GM21447 (cell line): ENCODE measurements around the gene SAMD5.

Experiments used
- ATAC-seq: cut with Tn5 transposase; IDR thresholded peaks from one replicate; pipeline ENCODE4 v1.9.1; 2021; ENCODE audit not compliant: unreplicated experiment

SAMD5 gene

DNA sequence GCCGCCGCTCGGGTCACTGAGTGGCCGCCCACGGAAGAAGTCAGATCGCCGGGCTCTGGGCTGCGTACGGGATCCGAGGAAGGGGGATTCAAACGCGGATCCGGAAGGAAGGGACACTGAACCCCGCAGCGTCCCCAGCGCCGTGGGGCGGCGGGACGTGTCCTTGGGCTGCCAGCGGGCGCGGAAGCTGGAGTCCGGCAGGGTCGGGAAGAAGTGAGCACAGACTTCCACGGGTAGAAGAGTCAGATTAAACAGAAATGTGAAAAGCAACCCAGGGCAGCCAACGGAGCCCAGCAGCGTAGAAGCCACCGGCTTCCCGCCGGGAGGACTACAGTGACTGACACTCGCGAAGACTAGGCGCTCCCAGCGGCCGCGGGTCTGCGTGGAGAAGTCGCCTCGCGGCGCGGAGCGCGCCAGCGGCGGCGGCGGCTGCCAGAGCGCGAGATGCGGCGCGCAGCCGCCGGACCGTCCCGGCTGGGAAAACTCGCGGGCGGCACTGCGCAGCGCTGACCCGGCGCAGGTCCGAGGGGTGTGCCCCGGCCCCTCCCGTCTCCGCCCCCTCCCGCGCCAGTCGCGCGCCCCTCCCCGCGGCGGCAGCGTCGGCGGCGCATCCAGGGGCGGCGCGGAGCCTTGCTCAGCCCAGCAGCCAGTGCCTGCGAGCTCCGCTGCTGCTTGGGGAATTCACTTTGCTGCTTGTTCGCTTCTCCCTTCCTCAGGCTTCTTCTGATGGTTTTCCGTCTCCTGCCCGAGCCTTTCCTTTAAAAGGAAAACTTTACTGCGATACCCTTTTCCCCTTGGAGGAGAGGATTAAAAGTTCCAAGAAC is at the start of gene SAMD5:
Gene SAMD5, plus strand, starts transcription at position 649 of the 824 bp plus-strand sequence. CDS start 239 bp downstream, outside the sequence.
- peak; percentile 54 for ATAC-seq

- ATAC-seq, result no peak
Measured at GRCh38 chr6:147459780-147460179, 48.7 kb upstream of the SAMD5 start.

DNA sequence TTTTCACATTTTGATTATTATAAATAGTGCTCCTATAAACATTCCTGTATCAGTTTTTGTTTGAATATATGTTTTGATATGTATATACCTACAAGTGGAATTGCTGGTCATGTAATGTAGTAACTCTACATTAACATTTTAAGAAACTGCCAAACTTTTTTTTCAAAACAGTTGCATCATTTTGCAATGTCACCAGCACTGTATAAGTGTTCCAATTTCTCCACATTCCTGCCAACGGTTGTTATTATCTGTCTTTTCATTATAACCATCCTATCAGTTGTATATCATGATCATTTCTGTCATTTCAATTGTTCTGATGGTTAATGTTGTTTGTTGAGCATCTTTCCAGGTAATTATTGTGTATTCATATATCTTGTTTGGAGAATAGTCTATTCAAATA is 44.8 kb upstream of the SAMD5 start:
- no peak for ATAC-seq

GRCh38 chr6:147467428-147467827 is 41.1 kb upstream of the SAMD5 start:
- ATAC-seq, result no peak

DNA sequence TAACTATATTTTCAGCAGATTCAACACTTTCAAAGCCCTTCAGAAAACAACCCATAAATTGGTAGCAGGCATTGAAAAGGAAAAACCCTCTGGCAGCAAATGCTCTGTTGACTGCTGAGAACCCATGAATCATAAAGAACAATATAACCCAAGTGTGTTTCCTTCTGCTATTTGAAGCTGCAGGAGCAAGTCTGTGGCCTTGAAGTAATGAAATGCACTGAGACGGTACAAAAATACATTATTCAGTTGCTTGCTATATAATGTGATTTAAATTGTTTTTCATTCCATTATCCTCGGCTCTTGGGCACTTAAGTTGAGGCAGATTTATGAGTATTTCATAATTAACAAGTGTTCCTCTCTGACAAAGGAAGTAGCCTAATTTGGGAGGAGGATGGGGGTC is 40.6 kb upstream of the SAMD5 start:
- ATAC-seq, result no peak

DNA sequence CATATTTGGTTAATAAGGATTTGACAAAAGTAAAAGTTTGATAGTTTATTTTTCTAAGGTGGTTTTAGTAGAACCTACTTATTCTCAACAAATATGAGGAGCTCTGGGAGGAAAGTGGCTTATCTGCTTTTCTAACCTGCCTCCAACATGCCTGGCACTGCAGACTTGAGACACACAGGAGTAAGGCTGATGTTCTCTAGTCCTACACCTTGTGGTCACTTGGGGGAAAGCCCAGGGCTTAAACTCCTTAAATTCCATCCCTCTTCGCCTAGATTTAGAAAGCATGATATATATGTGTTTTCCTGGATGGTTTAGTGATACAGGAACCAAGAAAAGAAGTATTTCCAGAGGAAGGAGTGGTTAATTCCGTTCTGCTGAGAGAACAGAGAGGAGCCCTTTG is 39.9 kb upstream of the SAMD5 start:
- no peak for ATAC-seq

- ATAC-seq, result no peak
Measured at GRCh38 chr6:147479857-147480256, 28.6 kb upstream of the SAMD5 start.

GRCh38 chr6:147486683-147487082 is 21.8 kb upstream of the SAMD5 start:
- ATAC-seq, result no peak

- ATAC-seq, result no peak
Measured at GRCh38 chr6:147497472-147497871, 11.0 kb upstream of the SAMD5 start.

DNA sequence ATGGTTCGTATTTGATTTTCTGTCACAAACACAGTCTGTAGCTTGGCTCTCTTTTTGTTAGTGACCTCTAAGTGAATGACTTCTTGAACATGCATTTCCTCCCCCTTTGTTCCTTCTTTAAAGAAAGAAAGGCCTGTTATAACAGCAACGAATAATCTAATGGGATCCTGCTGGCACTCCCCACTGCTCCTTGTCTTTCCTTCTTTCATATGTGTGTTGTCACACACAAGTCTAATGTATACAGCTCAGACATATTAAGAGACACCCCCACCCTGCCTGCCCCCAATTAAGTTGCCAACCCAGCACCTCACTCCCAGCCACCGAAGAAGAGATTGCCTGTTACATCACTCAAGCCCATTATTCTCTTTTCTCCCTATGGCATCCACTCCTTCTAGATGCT is 4.9 kb upstream of the SAMD5 start:
- no peak for ATAC-seq

DNA sequence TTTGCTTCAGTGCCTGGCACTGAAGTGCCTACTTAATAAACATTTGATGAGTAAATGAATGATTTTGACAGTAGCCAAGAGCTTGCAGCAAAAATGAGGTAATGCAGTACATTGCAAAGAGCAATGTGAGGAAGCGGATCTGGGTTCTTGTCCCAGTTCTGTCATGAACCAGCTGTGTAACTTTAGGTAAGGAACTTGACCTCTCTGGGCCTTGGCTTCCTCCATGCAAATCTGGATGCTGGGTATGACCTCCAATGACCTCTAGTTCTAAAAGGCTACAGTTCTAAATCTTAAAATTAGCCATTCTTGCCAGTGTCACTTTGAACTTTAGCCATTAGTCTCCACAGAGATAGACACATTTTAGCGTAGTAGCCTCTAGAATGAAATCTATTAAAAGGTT is 3.6 kb upstream of the SAMD5 start:
- ATAC-seq, result no peak

- ATAC-seq, result no peak
Measured at GRCh38 chr6:147506704-147507114, 1.8 kb upstream of the SAMD5 start.

- ATAC-seq, result no peak
Measured at GRCh38 chr6:147507162-147508041, 1.1 kb upstream of the SAMD5 start.

GRCh38 chr6:147508866-147509608 is 547 bp downstream of the SAMD5 start:
- ATAC-seq, result peak; percentile 22

DNA sequence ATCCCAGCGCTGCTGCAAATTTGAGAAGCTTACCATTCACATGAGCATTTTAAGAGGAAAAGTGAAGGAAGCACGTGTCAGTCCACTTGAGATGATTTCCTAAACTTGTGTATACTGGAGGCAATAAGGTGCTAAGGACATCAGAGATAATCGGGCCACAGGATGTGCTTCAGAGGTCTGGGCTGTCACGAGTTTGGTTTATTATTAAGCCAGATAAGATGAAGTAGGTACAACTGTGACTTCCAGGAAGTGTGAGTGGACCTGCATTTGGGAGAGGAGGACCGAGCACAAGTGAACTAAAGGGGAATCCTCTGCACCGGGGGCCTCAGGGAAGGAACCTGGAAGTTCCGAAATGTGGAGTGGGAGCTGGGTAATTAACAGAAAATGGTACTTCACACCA is 1.4 kb downstream of the SAMD5 start:
- peak; percentile 56 for ATAC-seq

DNA sequence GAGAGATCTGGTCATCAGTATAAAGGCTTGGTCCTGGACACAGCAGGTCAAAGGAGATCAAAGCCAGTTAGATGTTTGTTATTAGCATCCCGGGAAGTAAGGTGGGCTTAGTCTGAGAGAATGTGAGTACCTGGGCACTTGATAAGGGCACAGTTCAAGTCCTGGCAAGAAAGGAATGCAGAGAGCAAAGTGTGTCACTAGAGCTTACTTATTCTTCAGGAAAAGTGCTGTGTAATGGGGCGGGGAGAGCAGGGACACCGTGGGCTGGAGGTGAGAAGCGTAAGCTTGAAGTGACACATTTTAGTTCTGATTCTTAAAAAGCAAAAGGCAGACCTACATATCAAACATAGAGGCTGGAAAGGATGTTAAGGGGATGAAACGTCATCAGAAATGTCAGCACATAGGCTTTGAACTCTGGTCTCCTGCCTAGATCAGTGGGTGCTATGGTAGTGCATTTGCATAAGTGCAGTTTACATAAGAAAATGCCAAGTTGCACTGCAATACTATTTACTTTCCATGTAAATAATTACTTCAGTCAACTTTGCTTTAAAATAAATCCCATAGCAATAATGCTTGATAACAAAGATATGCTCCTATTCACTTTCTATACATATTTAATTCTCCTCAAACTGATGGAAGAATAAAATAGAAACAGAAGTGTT is 2.6 kb downstream of the SAMD5 start:
- no peak for ATAC-seq

DNA sequence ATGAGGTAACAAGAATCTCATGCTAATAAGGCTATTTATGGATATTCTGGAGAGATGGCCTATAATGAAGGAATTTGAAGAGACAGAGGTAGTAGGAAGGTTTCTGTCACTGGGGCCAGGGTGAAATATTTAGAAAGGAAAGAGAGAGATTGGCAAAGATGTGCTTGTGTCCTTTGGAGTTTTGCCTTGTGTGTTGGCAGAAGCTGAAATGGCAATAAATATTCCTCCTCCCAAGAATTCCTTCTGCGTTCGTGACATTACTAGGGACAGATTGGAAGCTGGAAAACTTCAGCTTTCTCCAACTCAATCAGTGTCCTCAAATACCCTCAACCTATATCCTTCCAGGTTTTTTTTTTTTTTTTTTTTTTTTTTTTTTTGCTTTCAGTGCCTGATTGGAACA is 6.3 kb downstream of the SAMD5 start:
- ATAC-seq, result no peak

DNA sequence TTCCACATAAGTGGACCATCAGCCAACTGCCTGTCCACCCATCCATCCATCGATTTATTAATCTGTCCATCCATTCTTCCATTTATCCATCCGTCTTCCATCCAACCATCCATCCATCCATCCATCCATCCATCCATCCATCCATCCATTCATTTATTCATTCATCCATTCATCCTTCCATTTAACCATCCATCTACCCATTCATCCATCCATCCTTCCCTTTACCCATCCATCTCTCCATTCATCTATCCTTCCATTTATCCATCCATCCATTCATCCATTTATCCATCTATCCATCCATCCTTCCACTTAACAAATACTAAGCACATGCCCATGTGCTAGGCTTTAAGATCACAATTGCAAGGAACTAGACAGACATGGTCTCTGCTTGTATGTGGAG is 6.8 kb downstream of the SAMD5 start:
- no peak for ATAC-seq

GRCh38 chr6:147522597-147522996 is 14.1 kb downstream of the SAMD5 start:
- no peak for ATAC-seq

DNA sequence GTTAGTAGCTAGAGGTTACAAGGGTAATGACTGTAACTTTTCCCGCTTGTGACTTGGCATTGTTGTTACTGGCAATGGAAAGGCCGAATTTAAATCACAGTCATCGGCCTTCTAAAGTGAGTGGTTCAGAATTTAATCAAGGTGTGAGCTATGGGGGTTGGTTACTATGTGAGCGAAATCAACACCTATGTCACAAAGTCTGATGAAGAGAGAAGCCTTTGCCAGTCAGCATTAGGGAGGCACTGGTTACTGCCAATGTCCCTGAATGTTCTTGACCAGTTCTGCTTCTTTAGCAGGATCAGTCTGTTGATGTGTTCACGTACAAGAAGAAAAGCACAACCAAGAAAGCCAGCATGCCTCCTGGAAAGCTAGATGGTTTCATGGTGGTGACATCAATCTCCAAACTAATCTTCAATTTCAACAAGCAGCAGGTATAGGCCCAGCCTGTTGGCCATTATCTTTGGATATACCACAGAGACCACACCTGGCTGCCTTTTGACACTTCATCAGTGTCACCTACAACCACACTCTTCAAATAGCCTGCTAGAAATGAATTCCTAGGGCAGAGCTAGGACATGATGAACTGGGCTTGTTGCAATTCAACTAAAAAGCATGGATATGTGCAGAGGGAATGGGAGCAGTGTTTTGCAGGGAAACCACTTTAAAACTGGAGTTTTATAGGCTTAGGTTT is 17.2 kb downstream of the SAMD5 start:
- no peak for ATAC-seq
